ENCODE measurements around the gene HDAC4. TPM values are rescaled to one million over a fixed set of nuclear protein-coding genes. Genes with fewer than 3 reads are reported as not detected.

The HDAC4 gene
- total and polyA plus RNA-seq, 2 donors (not counting 1 experiment from before 2014, with no cell fraction given) = 13.5 to 46.0 TPM

GRCh38 chr2:239082425-239082824 is 318.4 kb downstream of the HDAC4 start:
- Histone ChIP-seq H3K79me2 (ENCODE audit: control insufficient read depth, insufficient read depth, low read length) (no peaks in the 10 kb centered on the region), H3K27ac (ENCODE audit: low read length in 2 of 2) (no peak overlapping the region), H3K4me1 (ENCODE audit: control insufficient read depth in 2 of 2, insufficient read depth in 2 of 2, low read length in 2 of 2) (no peaks in the 10 kb centered on the region), H3K27me3 (replicated peaks in 1 of 4; ENCODE audit: control extremely low read depth in 1 of 4, control insufficient read depth in 3 of 4, insufficient read depth in 4 of 4, low read length in 3 of 4) (no peaks in the 10 kb centered on the region), H3K4me2 (replicated peaks; ENCODE audit: low read depth, low read length, poor library complexity, severe bottlenecking) (no peak overlapping the region), H3K9ac (ENCODE audit: low read length) (no peak overlapping the region), H3K36me3 (replicated peaks in 1 of 2; ENCODE audit: control extremely low read depth in 1 of 2, control insufficient read depth in 1 of 2, extremely low read depth in 1 of 2, insufficient read depth in 2 of 2, low read length in 1 of 2) (peaks cover 0 to 5% of the 10 kb centered on the region in 2 experiments), H4K20me1 (ENCODE audit: control insufficient read depth, insufficient read depth, low read length, poor library complexity, severe bottlenecking) (no peaks in the 10 kb centered on the region), H2AFZ (ENCODE audit: insufficient read depth, low read depth, low read length, poor library complexity, severe bottlenecking) (no peak overlapping the region), H3K4me3 (ENCODE audit: control extremely low read depth in 1 of 5, extremely low read depth in 1 of 5, insufficient read depth in 1 of 5, low read depth in 2 of 5, low read length in 4 of 5) (no peak overlapping the region), H3K9me3 (ENCODE audit: control extremely low read depth in 1 of 3, control insufficient read depth in 2 of 3, insufficient read depth in 1 of 3, low read length in 2 of 3) (no peaks in the 10 kb centered on the region)
- no peaks in the 10 kb centered on the region for H3K4me1 Mint-ChIP-seq
- POLR2A ChIA-PET = no interaction called here
- H3K27me3 Mint-ChIP-seq = no peaks in the 10 kb centered on the region
- intact Hi-C loops (cut with micrococcal nuclease) = no loop called here
- no peak overlapping the region for H3K27ac Mint-ChIP-seq
- CTCF ChIA-PET = no interaction called here
- H3K4me3 Mint-ChIP-seq = no peak overlapping the region
- no peak for TF ChIP-seq CTCF (IDR thresholded peaks at IDR 0.05)
- no peak for TF ChIP-seq EZH2 (IDR thresholded peaks at IDR 0.05; ENCODE audit: borderline replicate concordance, insufficient read depth, low read depth, low read length, poor library complexity, severe bottlenecking)
- no peak for ATAC-seq (ENCODE audit: low read depth)
- no peak for DNase-seq
- no peaks in the 10 kb centered on the region for H3K9me3 Mint-ChIP-seq (ENCODE audit: insufficient read depth)
- 91% methylated on average over 14 of the region's 14 CpGs for WGBS (ENCODE audit: insufficient coverage)

DNA sequence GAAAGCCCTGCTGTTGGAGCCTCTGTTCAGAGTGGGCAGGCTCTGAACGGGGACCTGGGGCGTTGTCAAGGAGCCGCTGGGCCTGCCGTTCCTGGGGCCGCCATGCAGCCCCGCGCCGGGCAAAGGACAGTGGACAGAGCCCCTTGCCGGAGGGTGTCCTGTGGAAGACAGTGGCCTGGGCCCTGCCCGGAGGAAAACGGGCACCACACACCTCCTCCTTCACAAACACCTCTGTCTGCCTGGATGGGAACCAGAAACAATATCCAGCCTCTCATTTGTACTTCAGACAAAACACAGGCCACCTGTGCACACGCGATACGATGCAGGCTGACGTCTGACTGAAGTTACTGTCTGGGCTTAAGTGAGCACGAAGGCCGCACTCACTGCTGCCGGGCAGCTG is 319.2 kb downstream of the HDAC4 start:
- no peaks in the 10 kb centered on the region for H3K9me3 ChIP-seq (ENCODE audit: control extremely low read depth in 1 of 3, control insufficient read depth in 2 of 3, insufficient read depth in 1 of 3, low read length in 2 of 3)
- 97% methylated on average over 18 of the region's 18 CpGs for WGBS (ENCODE audit: insufficient coverage)
- no peaks in the 10 kb centered on the region for H3K4me1 ChIP-seq (ENCODE audit: control insufficient read depth in 2 of 2, insufficient read depth in 2 of 2, low read length in 2 of 2)
- no peak for ATAC-seq (ENCODE audit: low read depth)
- H3K27ac Mint-ChIP-seq = no peak overlapping the region
- no peak overlapping the region for H3K9ac ChIP-seq (ENCODE audit: low read length)
- no peak overlapping the region for H2AFZ ChIP-seq (ENCODE audit: insufficient read depth, low read depth, low read length, poor library complexity, severe bottlenecking)
- ChIA-PET POLR2A (no interaction called here), CTCF (no interaction called here)
- H3K4me3 ChIP-seq (ENCODE audit: control extremely low read depth in 1 of 5, extremely low read depth in 1 of 5, insufficient read depth in 1 of 5, low read depth in 2 of 5, low read length in 4 of 5) = no peak overlapping the region
- no peaks in the 10 kb centered on the region for H4K20me1 ChIP-seq (ENCODE audit: control insufficient read depth, insufficient read depth, low read length, poor library complexity, severe bottlenecking)
- peaks cover 0 to 9% of the 10 kb centered on the region in 2 experiments for H3K36me3 ChIP-seq (replicated peaks in 1 of 2; ENCODE audit: control extremely low read depth in 1 of 2, control insufficient read depth in 1 of 2, extremely low read depth in 1 of 2, insufficient read depth in 2 of 2, low read length in 1 of 2)
- no peaks in the 10 kb centered on the region for H3K79me2 ChIP-seq (ENCODE audit: control insufficient read depth, insufficient read depth, low read length)
- intact Hi-C loops (cut with micrococcal nuclease) = no loop called here
- H3K9me3 Mint-ChIP-seq (ENCODE audit: insufficient read depth) = no peaks in the 10 kb centered on the region
- DNase-seq = no peak
- no peaks in the 10 kb centered on the region for H3K27me3 ChIP-seq (replicated peaks in 1 of 4; ENCODE audit: control extremely low read depth in 1 of 4, control insufficient read depth in 3 of 4, insufficient read depth in 4 of 4, low read length in 3 of 4)
- H3K4me3 Mint-ChIP-seq = no peak overlapping the region
- no peak overlapping the region for H3K27ac ChIP-seq (ENCODE audit: low read length in 2 of 2)
- H3K4me1 Mint-ChIP-seq = no peaks in the 10 kb centered on the region
- no peak overlapping the region for H3K4me2 ChIP-seq (replicated peaks; ENCODE audit: low read depth, low read length, poor library complexity, severe bottlenecking)
- H3K27me3 Mint-ChIP-seq = no peaks in the 10 kb centered on the region
- no peak for TF ChIP-seq EZH2 (IDR thresholded peaks at IDR 0.05; ENCODE audit: borderline replicate concordance, insufficient read depth, low read depth, low read length, poor library complexity, severe bottlenecking)
- no peak for TF ChIP-seq CTCF (IDR thresholded peaks at IDR 0.05)
